Nephron (organoid): ENCODE measurements around the gene PCDH15.

ENCODE experiments used
- H3K27ac Mint-ChIP-seq, 3 experiments: 2 replicates each; pipeline ENCODE4 v1.8.0; 2020; ENCODE audit warnings: mixed read lengths in 3 of 3, mild to moderate bottlenecking in 2 of 3, moderate library complexity in 1 of 3
- H3K27me3 Mint-ChIP-seq: 2 replicates; pipeline ENCODE4 v1.8.0; 2021; ENCODE audit warnings: low read depth, mild to moderate bottlenecking, moderate library complexity, mixed read lengths
- H3K36me3 Mint-ChIP-seq: 2 replicates; pipeline ENCODE4 v1.8.0; 2020; ENCODE audit warnings: low read depth, mixed read lengths
- H3K4me1 Mint-ChIP-seq: 2 replicates; pipeline ENCODE4 v1.8.0; 2020; ENCODE audit warnings: mixed read lengths
- H3K4me3 Mint-ChIP-seq, 3 experiments: 2 replicates each; pipeline ENCODE4 v1.8.0; 2020; ENCODE audit warnings: mild to moderate bottlenecking in 3 of 3, mixed read lengths in 3 of 3, moderate library complexity in 2 of 3
- H3K9me3 Mint-ChIP-seq: 2 replicates; pipeline ENCODE4 v1.8.0; 2020; ENCODE audit warnings: mixed read lengths
- CTCF ChIP-seq, 3 experiments: fragments of 200-600 bp; sonication (generic); IDR thresholded peaks; one replicate each; pipeline ENCODE4 v1.5.0; 2021; ENCODE audit warnings: antibody characterized with exemption in 3 of 3; ENCODE audit not compliant: unreplicated experiment in 3 of 3

The PCDH15 gene

GRCh38 chr10:54478601-54479000 lies 322.4 kb downstream of the PCDH15 start:
- no peaks in the 10 kb centered on the region for H3K9me3 Mint-ChIP-seq
- no peak overlapping the region for H3K27ac Mint-ChIP-seq
- TF ChIP-seq CTCF (IDR thresholded peaks at IDR 0.05; ENCODE audit: unreplicated experiment in 3 of 3): no peak
- no peaks in the 10 kb centered on the region for H3K36me3 Mint-ChIP-seq
- no peak overlapping the region for H3K4me3 Mint-ChIP-seq
- H3K4me1 Mint-ChIP-seq: no peaks in the 10 kb centered on the region
- H3K27me3 Mint-ChIP-seq: no peaks in the 10 kb centered on the region

DNA sequence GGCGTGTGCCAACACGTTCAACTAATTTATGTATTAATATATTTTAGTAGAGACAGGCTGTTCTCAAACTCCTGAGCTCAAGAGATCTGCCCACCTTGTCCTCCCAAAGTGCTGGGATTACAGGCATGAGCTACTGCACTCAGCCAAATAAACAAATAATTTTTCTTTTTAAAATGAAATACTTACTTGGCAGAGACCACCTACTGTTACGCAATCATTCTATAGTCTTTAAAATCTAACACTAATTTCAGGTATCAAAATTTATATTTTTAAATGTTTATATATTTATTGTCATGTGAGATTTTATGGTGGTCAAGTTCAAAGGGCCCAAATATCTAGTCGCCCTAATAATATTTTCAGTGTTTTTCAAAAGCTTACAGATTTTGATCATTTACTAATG lies 323.3 kb downstream of the PCDH15 start:
- TF ChIP-seq CTCF (IDR thresholded peaks at IDR 0.05; ENCODE audit: unreplicated experiment in 3 of 3): no peak
- no peak overlapping the region for H3K27ac Mint-ChIP-seq
- H3K9me3 Mint-ChIP-seq: no peaks in the 10 kb centered on the region
- no peak overlapping the region for H3K4me3 Mint-ChIP-seq
- no peaks in the 10 kb centered on the region for H3K4me1 Mint-ChIP-seq
- H3K27me3 Mint-ChIP-seq: no peaks in the 10 kb centered on the region
- no peaks in the 10 kb centered on the region for H3K36me3 Mint-ChIP-seq

DNA sequence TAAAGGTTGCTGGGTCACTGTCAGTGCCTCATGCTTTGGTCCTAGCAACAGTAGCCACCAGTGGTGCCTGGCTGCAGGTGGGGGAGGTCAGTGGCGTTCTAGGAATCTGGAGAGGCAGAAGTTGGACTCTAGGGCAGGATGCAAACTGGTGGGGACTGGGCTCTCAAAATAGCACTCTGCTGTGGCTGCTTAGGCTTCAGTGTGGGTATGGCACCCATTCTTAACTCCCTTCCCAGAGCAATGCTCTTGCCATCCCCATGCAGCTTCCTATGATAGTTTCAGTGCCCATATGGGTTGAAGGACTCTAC lies 330.8 kb downstream of the PCDH15 start:
- H3K36me3 Mint-ChIP-seq: no peaks in the 10 kb centered on the region
- no peaks in the 10 kb centered on the region for H3K9me3 Mint-ChIP-seq
- no peak overlapping the region for H3K27ac Mint-ChIP-seq
- no peaks in the 10 kb centered on the region for H3K27me3 Mint-ChIP-seq
- TF ChIP-seq CTCF (IDR thresholded peaks at IDR 0.05; ENCODE audit: unreplicated experiment in 3 of 3): no peak
- no peaks in the 10 kb centered on the region for H3K4me1 Mint-ChIP-seq
- no peak overlapping the region for H3K4me3 Mint-ChIP-seq

DNA sequence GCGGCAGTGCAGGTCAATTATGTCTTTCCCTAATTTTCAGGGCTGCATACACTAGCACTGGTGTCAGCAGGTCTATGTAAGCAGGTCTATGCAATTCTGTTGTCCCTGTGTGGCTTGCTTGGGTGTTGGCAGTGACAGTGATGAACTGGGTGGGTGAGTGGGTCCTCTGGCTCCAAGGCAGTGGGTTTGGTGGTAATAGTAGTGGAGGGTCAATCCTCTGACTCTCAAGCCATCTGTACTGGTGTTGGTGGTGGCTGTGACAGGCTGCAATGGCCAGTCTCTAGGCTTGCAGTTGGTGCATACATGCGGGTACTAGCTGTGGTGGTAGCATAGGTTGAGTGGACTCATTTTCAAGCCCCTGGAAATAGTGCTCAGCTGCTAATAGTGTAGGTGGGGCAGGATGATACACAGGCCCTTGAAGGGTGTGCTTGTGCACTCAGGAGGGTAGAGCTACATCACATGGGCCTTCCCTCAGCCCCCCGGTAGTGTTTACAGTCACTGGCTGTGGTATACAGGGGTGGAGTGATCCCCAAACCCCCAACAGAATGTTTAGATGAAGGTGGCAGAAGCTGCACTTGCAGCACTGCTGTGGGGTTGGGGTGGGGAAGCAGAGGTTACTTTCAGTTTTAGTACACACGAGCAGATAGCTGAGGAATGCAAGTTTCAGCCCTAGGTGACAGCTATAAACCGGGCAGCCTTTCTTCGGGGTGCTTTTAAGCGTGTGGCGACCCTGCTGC lies 331.3 kb downstream of the PCDH15 start:
- no peak for TF ChIP-seq CTCF (IDR thresholded peaks at IDR 0.05; ENCODE audit: unreplicated experiment in 3 of 3)
- H3K27me3 Mint-ChIP-seq: no peaks in the 10 kb centered on the region
- no peak overlapping the region for H3K27ac Mint-ChIP-seq
- no peaks in the 10 kb centered on the region for H3K4me1 Mint-ChIP-seq
- no peaks in the 10 kb centered on the region for H3K36me3 Mint-ChIP-seq
- no peaks in the 10 kb centered on the region for H3K9me3 Mint-ChIP-seq
- no peak overlapping the region for H3K4me3 Mint-ChIP-seq

GRCh38 chr10:54454271-54454670 lies 346.8 kb downstream of the PCDH15 start:
- Mint-ChIP-seq H3K36me3 (no peaks in the 10 kb centered on the region), H3K4me3 (no peak overlapping the region), H3K27ac (no peak overlapping the region), H3K9me3 (no peaks in the 10 kb centered on the region), H3K27me3 (no peaks in the 10 kb centered on the region), H3K4me1 (no peaks in the 10 kb centered on the region)
- no peak for TF ChIP-seq CTCF (IDR thresholded peaks at IDR 0.05; ENCODE audit: unreplicated experiment in 3 of 3)

- Mint-ChIP-seq H3K4me3 (no peak overlapping the region), H3K27me3 (no peaks in the 10 kb centered on the region), H3K4me1 (no peaks in the 10 kb centered on the region)
These were observed 352.0 kb downstream of the PCDH15 start for GRCh38 chr10:54449056-54449455.

More at GRCh38 chr10:54449056-54449455, 352.0 kb downstream of the PCDH15 start:
- no peaks in the 10 kb centered on the region for H3K9me3 Mint-ChIP-seq
- no peak for TF ChIP-seq CTCF (IDR thresholded peaks at IDR 0.05; ENCODE audit: unreplicated experiment in 3 of 3)
- H3K27ac Mint-ChIP-seq: peak overlapping the region in 1 of 3 experiments; percentile 35
- H3K36me3 Mint-ChIP-seq: no peaks in the 10 kb centered on the region
